Measurements from ENCODE around the gene KAT14.
A peak's percentile ranks its signal among the peaks of the same experiment; 100 is the strongest.
"Not testable (repeated sequence)": the region's sequence is repeated elsewhere in the genome, so short reads cannot be mapped to it uniquely, and the experiment has no call there.

KAT14 gene

GRCh38 chr20:18176318-18176785, 38.7 kb downstream of the KAT14 start:
- no peak for DNase-seq (ENCODE audit: low read depth)
- no peak overlapping the region for H3K4me3 ChIP-seq (ENCODE audit: low read length)
- TF ChIP-seq CTCF (IDR thresholded peaks at IDR 0.05; ENCODE audit: insufficient read depth, low read depth, low read length, missing control alignments): no peak

GRCh38 chr20:18180366-18180765, 42.7 kb downstream of the KAT14 start:
- H3K4me3 ChIP-seq (ENCODE audit: low read length); DNase-seq (ENCODE audit: low read depth): not testable (repeated sequence)

GRCh38 chr20:18180815-18181214, 43.2 kb downstream of the KAT14 start:
- H3K4me3 ChIP-seq (ENCODE audit: low read length): no peak overlapping the region
- DNase-seq (ENCODE audit: low read depth): no peak
- no peak for TF ChIP-seq CTCF (IDR thresholded peaks at IDR 0.05; ENCODE audit: insufficient read depth, low read depth, low read length, missing control alignments)

GRCh38 chr20:18187020-18187419, 49.4 kb downstream of the KAT14 start:
- no peak overlapping the region for H3K4me3 ChIP-seq (ENCODE audit: low read length)
- TF ChIP-seq CTCF (IDR thresholded peaks at IDR 0.05; ENCODE audit: insufficient read depth, low read depth, low read length, missing control alignments): no peak
- peak; percentile 86 for DNase-seq (ENCODE audit: low read depth)

GRCh38 chr20:18188434-18188833, 50.8 kb downstream of the KAT14 start:
- TF ChIP-seq CTCF (IDR thresholded peaks at IDR 0.05; ENCODE audit: insufficient read depth, low read depth, low read length, missing control alignments): no peak
- DNase-seq (ENCODE audit: low read depth): no peak
- H3K4me3 ChIP-seq (ENCODE audit: low read length): no peak overlapping the region

- no peak for TF ChIP-seq CTCF (IDR thresholded peaks at IDR 0.05; ENCODE audit: insufficient read depth, low read depth, low read length, missing control alignments)
- H3K4me3 ChIP-seq (ENCODE audit: low read length): no peak overlapping the region
- DNase-seq (ENCODE audit: low read depth): no peak
Observed at GRCh38 chr20:18190338-18191233, 52.9 kb downstream of the KAT14 start.

- DNase-seq (ENCODE audit: low read depth): no peak
- H3K4me3 ChIP-seq (ENCODE audit: low read length): no peak overlapping the region
- no peak for TF ChIP-seq CTCF (IDR thresholded peaks at IDR 0.05; ENCODE audit: insufficient read depth, low read depth, low read length, missing control alignments)
Observed at GRCh38 chr20:18191306-18191705, 53.6 kb downstream of the KAT14 start.

- H3K4me3 ChIP-seq (ENCODE audit: low read length); DNase-seq (ENCODE audit: low read depth): not testable (repeated sequence)
Observed at GRCh38 chr20:18194461-18194860, 56.8 kb downstream of the KAT14 start.
